Right cardiac atrium (tissue), 5 donors: ENCODE data around the gene MPO. TPM values are rescaled to one million over a fixed set of nuclear protein-coding genes. Genes with fewer than 3 reads are reported as not detected.

Source experiments
- ATAC-seq, 2 donors: fragments of 200-7000 bp; cut with Tn5 transposase; one replicate each; pipeline versions ENCODE4 v1.8.0 to v1.9.1; 2020; ENCODE audit warnings: moderate library complexity in 2 of 2, mild to moderate bottlenecking in 1 of 2
- DNase-seq, 3 donors: peaks; one replicate each; pipeline ENCODE4 v3.0.0-alpha.2; 2020
- H3K27ac ChIP-seq: one replicate; pipeline ENCODE4 v1.5.1; 2013; ENCODE audit warnings: mild to moderate bottlenecking, low read length, control low read depth, moderate library complexity
- H3K27me3 ChIP-seq: one replicate; pipeline ENCODE4 v1.6.1; 2013; ENCODE audit not compliant: control insufficient read depth, insufficient read depth
- H3K4me1 ChIP-seq: one replicate; pipeline ENCODE4 v1.6.1; 2013; ENCODE audit warnings: low read length; ENCODE audit not compliant: control insufficient read depth, insufficient read depth
- H3K4me3 ChIP-seq: one replicate; pipeline ENCODE4 v1.5.1; 2013; ENCODE audit warnings: low read length, control low read depth
- H3K9me3 ChIP-seq: one replicate; pipeline ENCODE4 v1.6.1; 2013; ENCODE audit warnings: low read length; ENCODE audit not compliant: control insufficient read depth
- WGBS: extraction: QIAGEN DNeasy Blood & Tissue Kit; methylation state at CpG from one replicate; pipeline ENCODE4 v1.1.7; 2013; 5-methylcytosine and 5-hydroxymethylcytosine counted together
- intact Hi-C, 4 donors: fragments of 100-400 bp; cut with DNase I; formaldehyde crosslinking; loops; one replicate each; pipeline versions ENCODE4 v1.11.0 to v1.14.0; 2022 to 2023
- polyA plus RNA-seq: library from polyadenylated mRNA; stranded (reverse); fragments of 200-250 nt; gene quantifications from one replicate; pipeline ENCODE4 v1.2.3, GENCODE V29; 2013
- total RNA-seq, 4 donors: library from RNA; stranded (reverse); fragmentation: NEBNext Ultra II Directional; extraction: Animal tissue kit (Norgen Biotek cat#: 25700); gene quantifications; one replicate each; pipeline ENCODE4 v1.2.1, GENCODE V29; 2021
- donor health status: healthy with polysubstance abuse.
- donor health status: DM: no; HTN: yes; CAD: no.
- donor health status: DM: no; HTN: no; CAD: no.
- donor health status: DM: no; HTN: yes; CAD: no; lungs with severe emphysema.
- donor health status: DM: yes; HTN: yes; CAD: no.

MPO gene
- total and polyA plus RNA-seq, 5 donors = 0.06 to 0.50 (median 0.11) TPM

GRCh38 chr17:58248955-58249269, 31.8 kb downstream of the MPO start:
- Histone ChIP-seq H3K4me1 (no peaks in the 10 kb centered on the region), H3K4me3 (no peak overlapping the region), H3K27me3 (no peaks in the 10 kb centered on the region), H3K27ac (no peak overlapping the region), H3K9me3 (no peaks in the 10 kb centered on the region)
- intact Hi-C loops = no loop called here
- DNase-seq = no peak
- peak in 1 of 2 donors; percentile 6 for ATAC-seq
- 13% methylated on average over 10 of the region's 10 CpGs for WGBS

- intact Hi-C loops = no loop called here
- H3K4me1 ChIP-seq = no peaks in the 10 kb centered on the region
- no peak overlapping the region for H3K27ac ChIP-seq
- ATAC-seq (no peak), DNase-seq (no peak)
- no peak overlapping the region for H3K4me3 ChIP-seq
- 73% methylated on average over 10 of the region's 10 CpGs for WGBS
- H3K9me3 ChIP-seq = no peaks in the 10 kb centered on the region
- no peaks in the 10 kb centered on the region for H3K27me3 ChIP-seq
Measured at GRCh38 chr17:58247511-58248363, 33.0 kb downstream of the MPO start.

- DNase-seq = no peak
- WGBS = 77% methylated on average over 1 of the region's 1 CpG
Measured at GRCh38 chr17:58246781-58247180, 34.0 kb downstream of the MPO start.

GRCh38 chr17:58246104-58246740, 34.5 kb downstream of the MPO start:
- intact Hi-C loops = no loop called here
- whole genome bisulfite sequencing = 78% methylated on average over 13 of the region's 13 CpGs

More at GRCh38 chr17:58246781-58247180, 34.0 kb downstream of the MPO start:
- ATAC-seq = no peak
- no peaks in the 10 kb centered on the region for H3K9me3 ChIP-seq
- H3K4me3 ChIP-seq = no peak overlapping the region
- intact Hi-C loops = no loop called here
- no peaks in the 10 kb centered on the region for H3K4me1 ChIP-seq
- no peaks in the 10 kb centered on the region for H3K27me3 ChIP-seq
- H3K27ac ChIP-seq = no peak overlapping the region

GRCh38 chr17:58245428-58246103, 35.2 kb downstream of the MPO start:
- no peak overlapping the region for H3K27ac ChIP-seq
- no peak overlapping the region for H3K4me3 ChIP-seq
- H3K4me1 ChIP-seq = no peaks in the 10 kb centered on the region
- ATAC-seq (no peak), DNase-seq (no peak)
- no peaks in the 10 kb centered on the region for H3K9me3 ChIP-seq
- intact Hi-C loops = no loop called here
- H3K27me3 ChIP-seq = no peaks in the 10 kb centered on the region
- WGBS = 53% methylated on average over 10 of the region's 10 CpGs

More at GRCh38 chr17:58246104-58246740, 34.5 kb downstream of the MPO start:
- no peak for DNase-seq
- no peaks in the 10 kb centered on the region for H3K4me1 ChIP-seq
- H3K4me3 ChIP-seq = no peak overlapping the region
- no peaks in the 10 kb centered on the region for H3K9me3 ChIP-seq
- no peak for ATAC-seq
- no peaks in the 10 kb centered on the region for H3K27me3 ChIP-seq
- H3K27ac ChIP-seq = no peak overlapping the region

GRCh38 chr17:58244963-58245362, 35.8 kb downstream of the MPO start:
- DNase-seq = no peak
- WGBS = 39% methylated on average over 6 of the region's 6 CpGs
- H3K4me1 ChIP-seq = no peaks in the 10 kb centered on the region
- H3K27ac ChIP-seq = no peak overlapping the region
- no peak overlapping the region for H3K4me3 ChIP-seq
- intact Hi-C loops = no loop called here
- no peaks in the 10 kb centered on the region for H3K27me3 ChIP-seq
- H3K9me3 ChIP-seq = no peaks in the 10 kb centered on the region
- no peak for ATAC-seq

GRCh38 chr17:58242171-58242784, 38.5 kb downstream of the MPO start:
- Histone ChIP-seq H3K27me3 (no peaks in the 10 kb centered on the region), H3K9me3 (no peaks in the 10 kb centered on the region), H3K4me3 (no peak overlapping the region), H3K27ac (no peak overlapping the region), H3K4me1 (no peaks in the 10 kb centered on the region)
- no peak for ATAC-seq
- intact Hi-C loops = no loop called here
- WGBS = 6% methylated on average over 4 of the region's 4 CpGs
- DNase-seq = no peak

GRCh38 chr17:58239987-58240386, 40.7 kb downstream of the MPO start:
- DNase-seq = no peak
- intact Hi-C loops = no loop called here
- H3K9me3 ChIP-seq = no peaks in the 10 kb centered on the region
- H3K4me3 ChIP-seq = no peak overlapping the region
- H3K27ac ChIP-seq = no peak overlapping the region
- H3K27me3 ChIP-seq = no peaks in the 10 kb centered on the region
- 71% methylated on average over 1 of the region's 1 CpG for WGBS
- no peaks in the 10 kb centered on the region for H3K4me1 ChIP-seq
- ATAC-seq = no peak

GRCh38 chr17:58238147-58238634, 42.5 kb downstream of the MPO start, which contains the start of gene LPO:
Gene LPO, plus strand, starts transcription at chr17:58238584. Its CDS starts 4,396 bp downstream, at chr17:58242980.
- no peak for DNase-seq
- intact Hi-C loops = no loop called here
- Histone ChIP-seq H3K27ac (no peak within 1 kb of the TSS), H3K27me3 (no peaks in the 10 kb centered on the region), H3K9me3 (no peaks in the 10 kb centered on the region), H3K4me3 (no peak within 1 kb of the TSS), H3K4me1 (no peaks in the 10 kb centered on the region)
- ATAC-seq = no peak
- 72% methylated on average over 5 of the region's 5 CpGs for WGBS

GRCh38 chr17:58236394-58236793, 44.3 kb downstream of the MPO start:
- H3K4me1 ChIP-seq = no peaks in the 10 kb centered on the region
- no peak overlapping the region for H3K27ac ChIP-seq
- 67% methylated on average over 2 of the region's 2 CpGs for WGBS
- intact Hi-C loops = no loop called here
- no peak for DNase-seq
- H3K27me3 ChIP-seq = no peaks in the 10 kb centered on the region
- no peak for ATAC-seq
- H3K9me3 ChIP-seq = no peaks in the 10 kb centered on the region
- no peak overlapping the region for H3K4me3 ChIP-seq

- Histone ChIP-seq H3K27me3 (no peaks in the 10 kb centered on the region), H3K4me1 (no peaks in the 10 kb centered on the region), H3K27ac (no peak overlapping the region), H3K9me3 (no peaks in the 10 kb centered on the region), H3K4me3 (no peak overlapping the region)
- ATAC-seq = no peak
- no peak for DNase-seq
- 73% methylated on average over 1 of the region's 1 CpG for WGBS
- intact Hi-C loops = no loop called here
Measured at GRCh38 chr17:58235821-58236220, 44.9 kb downstream of the MPO start.
